Calu3 (cell line): ENCODE results near the gene AP1G2. TPM values are rescaled to one million over a fixed set of nuclear protein-coding genes. Genes with fewer than 3 reads are reported as not detected.

ENCODE experiments used
- BruUV-seq: library from RNA; stranded (reverse); fragments of 400-500 nt; replicated peaks from 2 replicates; lab custom pipeline; 2021; lab: Mats Ljungman, UMichigan
- CTCF ChIA-PET: fragments of 300-600 bp; sonication (Branson Sonifier 250); formaldehyde crosslinking; loops from one replicate; lab custom pipeline; 2022; ENCODE audit warnings: antibody characterized with exemption; lab: Charles Lee
- DNase-seq: peaks from one replicate; pipeline ENCODE4 v3.0.0; 2022
- H3K27ac Mint-ChIP-seq: one replicate; pipeline ENCODE4 v1.8.0; 2022; ENCODE audit warnings: mixed read lengths; ENCODE audit not compliant: unreplicated experiment
- H3K27me3 Mint-ChIP-seq: one replicate; pipeline ENCODE4 v1.8.0; 2022; ENCODE audit warnings: mixed read lengths; ENCODE audit not compliant: unreplicated experiment
- H3K36me3 Mint-ChIP-seq: one replicate; pipeline ENCODE4 v1.8.0; 2022; ENCODE audit warnings: mild to moderate bottlenecking, moderate library complexity, mixed read lengths; ENCODE audit not compliant: insufficient read depth, unreplicated experiment
- H3K4me1 Mint-ChIP-seq: one replicate; pipeline ENCODE4 v1.8.0; 2022; ENCODE audit warnings: mild to moderate bottlenecking, low read depth, mixed read lengths; ENCODE audit not compliant: unreplicated experiment
- H3K4me3 Mint-ChIP-seq: one replicate; pipeline ENCODE4 v1.8.0; 2022; ENCODE audit warnings: mild to moderate bottlenecking, low read depth, moderate library complexity, mixed read lengths; ENCODE audit not compliant: unreplicated experiment
- H3K9me3 Mint-ChIP-seq: one replicate; pipeline ENCODE4 v1.8.0; 2022; ENCODE audit warnings: low read depth, mixed read lengths; ENCODE audit not compliant: unreplicated experiment
- intact Hi-C: fragments of 100-400 bp; cut with micrococcal nuclease; formaldehyde crosslinking; loops from one replicate; pipeline ENCODE4 v1.10.0; 2022; ENCODE audit not compliant: unreplicated experiment
- total RNA-seq: library from RNA; stranded (reverse); gene quantifications from 2 replicates; pipeline ENCODE4 v1.2.3, GENCODE V29; 2022
- TF ChIP-seq, protein P1 (sequence below): fragments of 200-600 bp; IDR thresholded peaks from one replicate; pipeline ENCODE4 v1.8.0; 2022; ENCODE audit warnings: antibody characterized with exemption; ENCODE audit not compliant: unreplicated experiment

Gene AP1G2
- total RNA-seq, 1 experiment from 2014 or later, result 152 TPM

DNA sequence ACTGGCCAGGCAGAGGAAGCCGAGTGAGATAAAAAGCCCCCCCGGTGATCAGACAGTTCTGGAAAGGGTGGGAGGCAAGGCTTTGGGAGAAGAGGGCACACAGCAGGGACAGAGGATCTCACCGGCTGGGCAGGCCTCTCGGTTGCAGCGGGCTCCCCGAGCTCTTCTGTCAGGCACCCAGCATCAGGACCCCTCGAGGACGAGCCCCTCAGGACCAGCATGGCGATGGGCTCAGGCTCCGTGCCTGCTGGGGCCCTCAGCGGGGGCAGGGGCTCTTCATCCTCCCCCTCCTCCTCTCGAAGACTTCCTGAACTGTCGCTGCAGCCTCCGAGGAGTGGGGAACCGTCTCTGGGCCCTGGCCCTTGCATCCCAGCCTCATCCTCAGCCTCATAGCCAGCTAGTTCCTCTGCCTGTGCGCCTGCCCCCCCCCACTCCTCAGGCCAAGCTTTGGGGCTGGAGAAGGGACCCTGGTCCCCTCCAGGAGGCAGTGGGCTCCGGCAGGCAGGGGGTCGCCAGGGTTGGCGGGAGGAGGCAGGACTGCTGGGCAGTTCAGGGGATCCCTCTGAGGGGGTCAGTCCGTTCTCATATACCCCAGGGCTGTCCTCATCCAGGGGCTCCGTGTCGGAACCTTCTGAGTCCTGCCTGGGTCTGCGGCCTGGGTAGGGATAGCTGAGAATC, 3.4 kb upstream of the AP1G2 start:
- Mint-ChIP-seq H3K27me3 (peaks cover 24% of the 10 kb centered on the region), H3K4me1 (peaks cover 34% of the 10 kb centered on the region), H3K4me3 (no peak overlapping the region), H3K36me3 (peaks cover 22% of the 10 kb centered on the region), H3K27ac (no peak overlapping the region), H3K9me3 (no peaks in the 10 kb centered on the region)
- CTCF ChIA-PET, result no interaction called here
- intact Hi-C loops, result no loop called here
- TF ChIP-seq, protein P1, sequence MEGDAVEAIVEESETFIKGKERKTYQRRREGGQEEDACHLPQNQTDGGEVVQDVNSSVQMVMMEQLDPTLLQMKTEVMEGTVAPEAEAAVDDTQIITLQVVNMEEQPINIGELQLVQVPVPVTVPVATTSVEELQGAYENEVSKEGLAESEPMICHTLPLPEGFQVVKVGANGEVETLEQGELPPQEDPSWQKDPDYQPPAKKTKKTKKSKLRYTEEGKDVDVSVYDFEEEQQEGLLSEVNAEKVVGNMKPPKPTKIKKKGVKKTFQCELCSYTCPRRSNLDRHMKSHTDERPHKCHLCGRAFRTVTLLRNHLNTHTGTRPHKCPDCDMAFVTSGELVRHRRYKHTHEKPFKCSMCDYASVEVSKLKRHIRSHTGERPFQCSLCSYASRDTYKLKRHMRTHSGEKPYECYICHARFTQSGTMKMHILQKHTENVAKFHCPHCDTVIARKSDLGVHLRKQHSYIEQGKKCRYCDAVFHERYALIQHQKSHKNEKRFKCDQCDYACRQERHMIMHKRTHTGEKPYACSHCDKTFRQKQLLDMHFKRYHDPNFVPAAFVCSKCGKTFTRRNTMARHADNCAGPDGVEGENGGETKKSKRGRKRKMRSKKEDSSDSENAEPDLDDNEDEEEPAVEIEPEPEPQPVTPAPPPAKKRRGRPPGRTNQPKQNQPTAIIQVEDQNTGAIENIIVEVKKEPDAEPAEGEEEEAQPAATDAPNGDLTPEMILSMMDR, result no peak
- no TSS peak for BruUV-seq
- no peak for DNase-seq

DNA sequence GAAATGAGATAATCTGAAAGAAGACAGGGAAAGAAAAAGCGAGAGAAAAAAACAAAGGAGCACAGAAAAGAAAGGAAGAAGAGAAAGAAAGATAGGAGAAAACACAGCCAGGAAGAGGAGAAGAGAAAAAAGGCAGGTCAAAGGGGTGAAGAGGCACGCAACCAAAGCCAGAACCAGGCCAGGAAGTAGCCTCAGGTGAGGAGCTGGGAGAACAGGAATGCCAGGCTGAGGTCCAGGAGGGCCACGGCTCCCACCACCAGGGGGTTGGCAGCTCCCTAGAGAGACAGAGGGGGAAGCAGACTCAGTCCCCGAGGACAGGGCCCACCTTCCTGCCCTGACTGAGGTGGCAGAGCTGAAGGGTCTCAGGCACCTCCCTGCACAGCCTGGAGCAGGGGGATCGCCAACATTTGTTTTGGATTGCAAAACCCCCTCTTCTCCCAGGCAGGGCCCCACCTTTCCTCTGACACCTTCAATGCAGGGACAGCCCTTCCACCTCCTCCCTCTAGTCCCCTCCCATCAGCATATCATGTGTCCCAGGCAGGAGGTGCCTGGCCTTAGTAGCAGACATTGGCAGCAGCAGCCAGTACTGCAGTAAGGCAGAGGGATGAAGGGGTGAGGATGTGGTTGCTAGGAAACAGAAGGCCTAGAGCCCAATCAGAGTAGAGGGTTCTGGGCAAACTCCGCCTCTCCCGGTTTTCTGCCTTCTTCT, 2.0 kb upstream of the AP1G2 start:
- H3K4me1 Mint-ChIP-seq, result peaks cover 34% of the 10 kb centered on the region
- intact Hi-C loops, result no loop called here
- no peaks in the 10 kb centered on the region for H3K9me3 Mint-ChIP-seq
- H3K27me3 Mint-ChIP-seq, result peaks cover 22% of the 10 kb centered on the region
- CTCF ChIA-PET, result interaction anchor here (0.9 to 1.0 kb wide), 2 partner anchors 91 to 341 kb away, joined by 3 read pairs; no protein-coding TSS in a partner anchor
- peaks cover 31% of the 10 kb centered on the region for H3K36me3 Mint-ChIP-seq
- H3K4me3 Mint-ChIP-seq, result no peak overlapping the region
- H3K27ac Mint-ChIP-seq, result no peak overlapping the region
- no TSS peak for BruUV-seq
- DNase-seq, result peak; percentile 42
- TF ChIP-seq, protein P1, result no peak

- Mint-ChIP-seq H3K4me3 (peak overlapping the region; percentile 94), H3K9me3 (no peaks in the 10 kb centered on the region), H3K36me3 (peaks cover 35% of the 10 kb centered on the region), H3K27me3 (peaks cover 22% of the 10 kb centered on the region), H3K27ac (no peak overlapping the region), H3K4me1 (peaks cover 34% of the 10 kb centered on the region)
- TF ChIP-seq, protein P1, result no peak
- no TSS peak for BruUV-seq
- CTCF ChIA-PET, result interaction anchor here (0.9 to 1.0 kb wide), 2 partner anchors 90 to 342 kb away, joined by 3 read pairs; no protein-coding TSS in a partner anchor
- DNase-seq, result peak; percentile 67
- intact Hi-C loops, result no loop called here
Observed at GRCh38 chr14:23568600-23569331, 1.2 kb upstream of the AP1G2 start.

- peak overlapping the region; percentile 94 for H3K4me3 Mint-ChIP-seq
- CTCF ChIA-PET, result no interaction called here
- intact Hi-C loops, result no loop called here
Observed at GRCh38 chr14:23568021-23568599, 519 bp upstream of the AP1G2 start.

More at GRCh38 chr14:23568021-23568599, 519 bp upstream of the AP1G2 start:
- Mint-ChIP-seq H3K9me3 (no peaks in the 10 kb centered on the region), H3K27me3 (peaks cover 19% of the 10 kb centered on the region), H3K36me3 (peaks cover 41% of the 10 kb centered on the region), H3K4me1 (peaks cover 34% of the 10 kb centered on the region), H3K27ac (peak overlapping the region; percentile 94)
- BruUV-seq, result no TSS peak
- TF ChIP-seq, protein P1, result no peak
- no peak for DNase-seq
